Activated CD8-positive, alpha-beta memory T cell treated with anti-CD3 and anti-CD28 coated beads for 36 hours (primary cell): ENCODE measurements around the gene ST8SIA1. TPM values are rescaled to one million over a fixed set of nuclear protein-coding genes. Genes with fewer than 3 reads are reported as not detected.
"Not testable (repeated sequence)": the region's sequence is repeated elsewhere in the genome, so short reads cannot be mapped to it uniquely, and the experiment has no call there.

Experiments
- CTCF ChIA-PET: fragments of 350-600 bp; sonication (Branson Sonifier 250); formaldehyde crosslinking; loops from one replicate; lab custom pipeline; 2021; ENCODE audit warnings: antibody characterized with exemption; lab: Charles Lee
- POLR2A ChIA-PET: fragments of 350-600 bp; sonication (Branson Sonifier 250); formaldehyde crosslinking; loops from one replicate; lab custom pipeline; 2021; ENCODE audit warnings: antibody characterized with exemption; lab: Charles Lee
- total RNA-seq, 2 experiments: library from RNA; stranded (reverse); gene quantifications; one replicate each; pipeline ENCODE4 v1.2.3, GENCODE V29; 2021

Gene ST8SIA1, protein sequence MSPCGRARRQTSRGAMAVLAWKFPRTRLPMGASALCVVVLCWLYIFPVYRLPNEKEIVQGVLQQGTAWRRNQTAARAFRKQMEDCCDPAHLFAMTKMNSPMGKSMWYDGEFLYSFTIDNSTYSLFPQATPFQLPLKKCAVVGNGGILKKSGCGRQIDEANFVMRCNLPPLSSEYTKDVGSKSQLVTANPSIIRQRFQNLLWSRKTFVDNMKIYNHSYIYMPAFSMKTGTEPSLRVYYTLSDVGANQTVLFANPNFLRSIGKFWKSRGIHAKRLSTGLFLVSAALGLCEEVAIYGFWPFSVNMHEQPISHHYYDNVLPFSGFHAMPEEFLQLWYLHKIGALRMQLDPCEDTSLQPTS
- total RNA-seq, result 1 to 10 TPM; 3.5 to 4.1 TPM

- POLR2A ChIA-PET, result interaction anchor here (0.5 to 1.5 kb wide), 4 partner anchors 13 to 386 kb away, joined by 3 to 12 read pairs (median 8); no protein-coding TSS in a partner anchor
Measured at GRCh38 chr12:22334410-22335100, at the start of gene ST8SIA1. TSS of gene ST8SIA1 (minus strand) at chr12:22334707. CDS start at chr12:22334232, 475 bp downstream.

GRCh38 chr12:22380031-22380430 lies 45.5 kb upstream of the ST8SIA1 start:
- POLR2A ChIA-PET, result no interaction called here

More at GRCh38 chr12:22334410-22335100, at the start of gene ST8SIA1:
- CTCF ChIA-PET, result interaction anchor here (0.7 to 1.6 kb wide), 12 partner anchors 15 to 835 kb away, joined by 3 to 12 read pairs (median 4); partner anchors contain the start of gene CMAS

DNA sequence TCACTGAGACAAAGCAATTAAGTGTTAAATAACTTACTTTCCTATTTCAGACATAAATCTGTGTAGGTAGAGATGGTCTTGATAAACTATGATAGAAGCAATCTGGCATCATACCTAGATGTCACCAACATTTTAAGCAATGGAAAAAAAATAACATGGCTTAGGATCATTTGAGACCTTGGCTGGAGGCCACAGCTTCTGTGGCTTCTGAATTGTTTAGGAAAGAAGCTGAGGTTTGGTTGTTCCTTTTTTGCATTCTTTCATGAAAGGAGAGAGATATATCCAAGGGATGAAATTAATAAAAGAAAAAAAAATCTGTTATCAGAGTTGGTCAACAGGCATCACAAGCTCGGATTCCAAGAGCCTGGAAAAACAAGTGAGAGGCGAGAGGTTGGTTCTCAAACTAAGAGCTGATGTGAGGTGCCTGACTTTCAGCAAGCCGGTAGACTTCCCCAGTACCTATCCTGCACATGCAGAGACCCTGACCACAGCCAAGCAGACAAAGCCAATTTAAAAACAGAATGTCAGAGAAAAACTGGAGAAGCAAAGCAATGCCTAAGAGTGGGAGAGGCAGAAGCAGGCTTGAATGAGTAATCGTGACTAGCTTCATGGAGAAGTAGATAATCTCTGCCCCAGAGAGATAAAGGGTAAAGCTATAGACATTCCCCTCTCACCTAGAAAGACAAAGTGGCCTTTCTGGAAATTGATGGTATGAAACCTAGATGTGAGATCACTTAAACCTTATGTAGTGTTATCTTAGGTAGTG lies 43.4 kb upstream of the ST8SIA1 start:
- ChIA-PET CTCF (interaction anchor here (0.6 kb wide), 1 partner anchor 71 kb away, joined by 3 read pairs; no protein-coding TSS in a partner anchor), POLR2A (no interaction called here)

More at GRCh38 chr12:22380031-22380430, 45.5 kb upstream of the ST8SIA1 start:
- CTCF ChIA-PET, result no interaction called here

- CTCF ChIA-PET, POLR2A ChIA-PET: not testable (repeated sequence)
Measured at GRCh38 chr12:22376596-22377150, 42.2 kb upstream of the ST8SIA1 start.

- ChIA-PET CTCF (interaction anchor here (0.6 kb wide), 1 partner anchor 39 kb away, joined by 3 read pairs; no protein-coding TSS in a partner anchor), POLR2A (no interaction called here)
Measured at GRCh38 chr12:22374508-22374907, 40.0 kb upstream of the ST8SIA1 start.

DNA sequence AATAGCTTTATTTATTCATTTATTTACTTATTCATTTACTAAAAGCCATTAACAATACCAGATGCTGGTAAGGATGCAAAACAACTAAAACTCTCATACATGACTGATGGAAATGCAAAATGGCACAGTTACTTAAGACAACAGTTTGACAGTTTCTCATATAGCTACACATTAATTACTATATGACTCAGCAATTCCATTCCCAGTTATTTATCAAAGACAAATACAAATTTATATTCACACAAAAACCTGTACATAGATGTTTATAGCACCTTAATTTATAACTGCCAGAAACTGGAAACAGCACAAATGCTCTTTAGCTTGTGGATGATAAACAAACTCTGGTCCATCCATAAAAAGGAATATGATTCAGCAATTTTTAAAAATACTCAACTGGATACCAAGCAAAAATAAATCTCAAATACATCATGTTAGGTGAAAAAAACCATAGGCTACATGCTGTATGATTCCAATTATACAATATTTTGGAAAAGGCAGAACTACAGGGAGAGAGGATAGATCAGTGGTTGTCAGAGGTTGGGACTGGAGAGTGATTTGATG lies 37.9 kb upstream of the ST8SIA1 start:
- ChIA-PET CTCF (no interaction called here), POLR2A (no interaction called here)

- POLR2A ChIA-PET, result no interaction called here
- CTCF ChIA-PET, result no interaction called here
Measured at GRCh38 chr12:22366181-22366580, 31.7 kb upstream of the ST8SIA1 start.

- CTCF ChIA-PET, result no interaction called here
- POLR2A ChIA-PET, result no interaction called here
Measured at GRCh38 chr12:22361785-22362184, 27.3 kb upstream of the ST8SIA1 start.

GRCh38 chr12:22360774-22361173 lies 26.3 kb upstream of the ST8SIA1 start:
- ChIA-PET POLR2A (no interaction called here), CTCF (no interaction called here)

DNA sequence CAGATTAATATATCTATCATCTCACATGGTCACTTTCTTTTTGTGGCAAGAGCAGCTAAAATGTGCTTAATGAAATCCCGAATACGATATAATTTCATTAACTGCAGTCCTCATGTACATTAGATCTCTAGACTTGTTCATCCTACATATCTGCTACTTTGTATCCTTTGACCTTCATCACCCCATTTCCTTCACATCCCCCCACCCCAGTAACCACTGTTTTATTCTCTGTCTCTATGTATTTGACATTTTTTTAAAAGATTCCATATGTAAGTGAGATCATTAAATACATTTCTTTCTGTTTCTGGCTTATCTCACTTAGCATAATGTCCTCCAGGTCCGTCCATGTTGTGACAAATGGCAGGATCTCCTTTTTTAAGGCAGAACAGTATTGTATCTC lies 23.0 kb upstream of the ST8SIA1 start:
- POLR2A ChIA-PET, result no interaction called here
- CTCF ChIA-PET, result no interaction called here

- CTCF ChIA-PET, result no interaction called here
- POLR2A ChIA-PET, result no interaction called here
Measured at GRCh38 chr12:22356231-22356630, 21.7 kb upstream of the ST8SIA1 start.

DNA sequence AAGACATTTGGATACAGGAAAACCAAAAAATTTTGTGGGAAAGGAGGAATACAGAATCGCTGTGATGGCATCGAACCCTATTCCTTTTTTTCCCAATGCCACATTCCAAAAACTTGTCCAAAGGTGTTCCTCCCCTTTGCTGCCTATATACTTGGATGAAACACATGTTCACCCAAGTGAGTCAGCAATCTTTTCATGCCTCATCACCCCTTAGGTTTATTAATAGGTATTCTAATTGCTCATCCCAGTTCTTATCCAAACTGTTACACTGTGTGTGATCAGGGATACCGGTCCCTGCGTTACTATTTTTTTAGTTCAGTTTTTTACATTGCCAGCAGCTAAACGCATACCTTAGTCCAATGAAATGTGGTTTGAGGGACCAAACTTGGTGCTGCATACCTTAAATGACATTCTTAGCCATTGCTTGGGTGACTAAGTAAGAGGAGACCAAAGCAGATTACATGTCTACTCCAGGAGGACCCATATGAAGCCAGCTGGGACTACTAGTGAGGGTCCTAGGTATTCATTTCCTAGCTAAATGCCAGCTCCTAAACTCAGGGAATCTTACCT lies 20.6 kb upstream of the ST8SIA1 start:
- ChIA-PET POLR2A (no interaction called here), CTCF (no interaction called here)

DNA sequence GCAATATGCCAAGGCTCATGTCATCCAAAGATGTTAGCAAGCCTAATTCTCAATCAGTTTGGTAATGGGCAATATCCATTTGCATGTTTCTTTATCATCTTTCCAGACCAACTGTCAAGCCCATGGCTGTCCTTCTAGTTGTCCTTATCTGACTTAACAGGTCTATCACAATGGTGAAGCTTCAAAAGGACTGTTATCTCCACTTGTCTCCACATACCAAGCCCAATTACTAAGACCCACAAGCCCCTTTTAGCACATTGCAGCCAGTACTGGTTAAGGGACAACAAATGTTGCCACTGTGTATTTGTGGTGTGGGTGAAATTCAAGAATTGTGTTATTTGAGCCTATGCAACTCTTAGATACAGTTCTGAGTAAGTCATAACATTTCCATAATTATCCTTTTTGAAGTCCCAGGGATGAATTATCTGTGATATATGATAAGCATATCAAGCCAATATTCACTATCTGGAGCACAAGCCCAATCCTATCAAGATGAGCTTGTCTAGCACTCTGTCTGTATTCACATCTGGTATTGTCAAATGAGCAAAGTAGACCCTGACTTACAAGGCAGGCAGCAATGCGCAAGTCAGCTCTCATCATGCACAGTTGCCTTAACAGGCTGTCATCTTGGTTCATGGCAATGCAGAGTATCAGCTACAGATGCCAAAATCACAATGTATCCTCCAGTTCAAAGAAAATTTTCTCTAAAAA lies 19.3 kb upstream of the ST8SIA1 start:
- POLR2A ChIA-PET, result no interaction called here
- CTCF ChIA-PET, result no interaction called here

GRCh38 chr12:22350886-22351285 lies 16.4 kb upstream of the ST8SIA1 start:
- ChIA-PET CTCF (no interaction called here), POLR2A (no interaction called here)

DNA sequence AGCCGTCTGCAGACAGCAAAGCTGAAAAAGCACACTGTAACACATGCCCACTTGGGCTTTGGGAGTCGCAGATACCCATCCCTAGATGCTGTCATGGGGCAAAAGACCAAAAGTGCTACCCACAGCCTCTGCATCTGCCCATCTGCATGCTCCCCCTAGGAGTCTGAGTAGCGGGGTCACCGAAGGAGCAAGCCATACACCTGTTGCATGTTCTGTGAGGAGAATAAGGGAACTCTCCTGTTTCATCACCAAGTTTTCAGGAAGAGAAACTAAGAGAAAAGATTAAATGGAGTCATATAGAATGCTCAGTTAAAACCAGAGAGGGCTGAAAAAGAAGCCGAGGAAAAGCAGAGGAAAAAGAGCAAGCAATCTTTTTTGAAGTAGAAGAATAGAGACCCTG lies 13.7 kb upstream of the ST8SIA1 start:
- ChIA-PET POLR2A (no interaction called here), CTCF (no interaction called here)

- CTCF ChIA-PET, result no interaction called here
- POLR2A ChIA-PET, result no interaction called here
Measured at GRCh38 chr12:22340143-22340542, 5.6 kb upstream of the ST8SIA1 start.

DNA sequence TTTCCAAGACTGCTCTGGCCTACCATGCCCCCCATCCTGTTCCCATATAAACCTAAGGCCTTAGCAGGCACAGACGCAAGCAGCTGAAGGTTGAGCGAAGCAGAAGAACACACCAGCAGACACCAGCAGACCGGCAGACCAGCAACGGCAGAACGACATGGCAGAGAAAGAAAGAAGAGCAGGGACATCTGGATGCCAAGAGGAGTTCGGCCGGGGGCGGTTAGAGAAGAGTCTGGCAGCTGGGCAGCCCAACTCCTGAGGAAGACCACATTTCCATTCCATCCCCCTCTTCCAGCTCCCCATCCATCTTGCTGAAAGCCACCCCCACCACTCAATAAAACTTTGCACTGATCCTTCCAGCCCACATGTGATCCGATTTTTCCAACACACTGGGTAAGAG lies 5.2 kb upstream of the ST8SIA1 start:
- CTCF ChIA-PET, result no interaction called here
- POLR2A ChIA-PET, result no interaction called here

- POLR2A ChIA-PET, result interaction anchor here (0.6 to 1.5 kb wide), 6 partner anchors 14 to 642 kb away, joined by 3 to 12 read pairs (median 4); no protein-coding TSS in a partner anchor
Measured at GRCh38 chr12:22335794-22336166, 1.3 kb upstream of the ST8SIA1 start.

More at GRCh38 chr12:22335794-22336166, 1.3 kb upstream of the ST8SIA1 start:
- CTCF ChIA-PET, result interaction anchor here (0.7 to 1.6 kb wide), 21 partner anchors 39 to 290 kb away, joined by 3 to 12 read pairs (median 4); partner anchors contain the start of gene CMAS
